ENCODE data around the gene EDDM3A. TPM values are rescaled to one million over a fixed set of nuclear protein-coding genes. Genes with fewer than 3 reads are reported as not detected.
"Not testable (repeated sequence)": the region's sequence is repeated elsewhere in the genome, so short reads cannot be mapped to it uniquely, and the experiment has no call there.

The EDDM3A gene
- total RNA-seq, 4 donors from 2014 or later = not detected

- Histone ChIP-seq H3K4me3 (no peak overlapping the region), H3K27me3 (no peaks in the 10 kb centered on the region), H3K36me3 (no peaks in the 10 kb centered on the region), H3K4me1 (no peaks in the 10 kb centered on the region), H3K27ac (no peak overlapping the region), H3K9me3 (peaks cover 0 to 18% (median 2%) of the 10 kb centered on the region in 4 donors)
- TF ChIP-seq CTCF (IDR thresholded peaks at IDR 0.05) (no peak), POLR2A (IDR thresholded peaks at IDR 0.05) (no peak), EP300 (IDR thresholded peaks at IDR 0.05) (no peak)
- 90 to 93% methylated on average over 5 of the region's 5 CpGs for WGBS, 2 donors
- no peak for DNase-seq (ENCODE audit: low spot score in 2 of 2)
These were observed 6.4 kb downstream of the EDDM3A start for GRCh38 chr14:20751963-20752562.

- Histone ChIP-seq H3K4me1 (no peaks in the 10 kb centered on the region), H3K36me3 (no peaks in the 10 kb centered on the region), H3K9me3 (peaks cover 0 to 18% (median 2%) of the 10 kb centered on the region in 4 donors), H3K4me3 (no peak overlapping the region), H3K27me3 (no peaks in the 10 kb centered on the region), H3K27ac (no peak overlapping the region)
- 89 to 90% methylated on average over 2 of the region's 2 CpGs for WGBS, 2 donors
- no peak for DNase-seq (ENCODE audit: low spot score in 2 of 2)
- TF ChIP-seq CTCF (IDR thresholded peaks at IDR 0.05) (no peak), EP300 (IDR thresholded peaks at IDR 0.05) (no peak), POLR2A (IDR thresholded peaks at IDR 0.05) (no peak)
These were observed 8.6 kb downstream of the EDDM3A start for GRCh38 chr14:20754308-20754707.

DNA sequence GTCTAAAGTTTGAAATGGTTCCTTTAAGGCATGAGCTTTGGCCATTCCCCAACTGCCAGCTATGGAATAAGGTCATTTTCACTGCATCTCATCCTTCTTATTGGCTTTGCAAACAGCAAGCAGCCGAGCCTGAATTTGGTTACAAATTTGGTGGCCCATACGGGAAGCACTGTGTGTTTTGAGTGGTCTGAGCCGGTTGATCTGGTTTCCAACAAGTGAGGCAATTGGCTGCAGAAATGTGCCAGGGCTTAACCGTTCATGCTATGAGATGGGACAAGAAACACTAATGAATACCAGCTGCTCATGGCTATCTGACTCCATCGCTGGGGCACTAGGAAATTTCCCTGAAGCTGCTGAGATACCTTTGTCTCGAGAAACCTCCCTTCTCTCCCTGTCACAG lies 9.3 kb downstream of the EDDM3A start:
- DNase-seq (ENCODE audit: low spot score in 2 of 2) = no peak
- TF ChIP-seq EP300 (IDR thresholded peaks at IDR 0.05) (no peak), CTCF (IDR thresholded peaks at IDR 0.05) (no peak), POLR2A (IDR thresholded peaks at IDR 0.05) (no peak)
- WGBS, 2 donors = 69 to 75% methylated on average over 6 of the region's 6 CpGs
- Histone ChIP-seq H3K4me3 (no peak overlapping the region), H3K36me3 (no peaks in the 10 kb centered on the region), H3K9me3 (peaks cover 0 to 18% (median 2%) of the 10 kb centered on the region in 4 donors), H3K4me1 (no peaks in the 10 kb centered on the region), H3K27ac (no peak overlapping the region), H3K27me3 (no peaks in the 10 kb centered on the region)

DNA sequence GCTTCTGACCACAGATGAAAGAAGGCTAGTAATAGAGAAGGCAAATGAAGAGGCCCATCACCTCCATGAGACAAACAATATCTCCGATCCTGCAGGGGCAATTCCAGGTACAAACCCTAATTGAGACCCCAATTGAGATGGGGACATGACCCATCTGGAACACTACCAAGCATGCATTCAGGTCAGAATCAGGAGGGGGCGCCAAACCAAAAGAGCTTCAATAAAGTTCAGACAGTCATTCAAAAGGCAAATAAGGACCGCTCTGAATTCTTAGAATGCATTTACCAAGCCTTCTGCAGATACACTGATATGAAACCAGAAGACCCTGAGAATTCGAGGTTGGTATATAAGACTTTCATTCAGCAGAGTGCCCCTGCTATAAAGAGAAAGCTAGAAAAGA lies 12.3 kb downstream of the EDDM3A start:
- TF ChIP-seq EP300 (IDR thresholded peaks at IDR 0.05) (no peak), POLR2A (IDR thresholded peaks at IDR 0.05) (no peak), CTCF (IDR thresholded peaks at IDR 0.05) (peak in 1 of 5 experiments; percentile 27)
- Histone ChIP-seq H3K36me3 (no peaks in the 10 kb centered on the region), H3K4me1 (no peaks in the 10 kb centered on the region), H3K27me3 (no peaks in the 10 kb centered on the region), H3K9me3 (peaks cover 0 to 3% (median 0%) of the 10 kb centered on the region in 4 donors), H3K27ac (no peak overlapping the region), H3K4me3 (no peak overlapping the region)
- peak in 1 of 2 donors; percentile 15 for DNase-seq (ENCODE audit: low spot score in 2 of 2)
- 57 to 68% methylated on average over 4 of the region's 4 CpGs for WGBS, 2 donors

DNA sequence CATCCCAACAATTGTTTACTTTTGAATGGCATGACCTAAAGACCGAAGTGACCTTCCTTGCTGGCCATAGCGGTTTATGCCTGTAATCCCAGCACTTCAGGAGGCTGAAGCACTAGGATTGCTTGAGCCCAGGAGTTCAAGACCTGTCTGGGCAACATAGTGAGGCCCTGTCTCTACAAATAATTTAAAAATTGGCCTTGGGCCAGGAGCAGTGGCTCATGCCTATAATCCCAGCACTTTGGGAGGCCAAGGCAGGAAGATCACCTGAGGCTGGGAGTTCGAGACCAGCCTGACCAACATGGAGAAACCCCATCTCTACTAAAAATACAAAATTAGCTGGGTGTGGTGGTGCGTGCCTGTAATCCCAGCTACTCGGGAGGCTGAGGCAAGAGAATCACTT lies 13.8 kb downstream of the EDDM3A start:
- not testable (repeated sequence) for H3K4me3 ChIP-seq; H3K27ac ChIP-seq; H3K36me3 ChIP-seq; H3K4me1 ChIP-seq; H3K9me3 ChIP-seq; DNase-seq (ENCODE audit: low spot score in 2 of 2); H3K27me3 ChIP-seq
- WGBS, 2 donors = 88 to 90% methylated on average over 5 of the region's 5 CpGs

GRCh38 chr14:20760950-20761349 lies 15.3 kb downstream of the EDDM3A start:
- H3K4me1 ChIP-seq = no peaks in the 10 kb centered on the region
- TF ChIP-seq CTCF (IDR thresholded peaks at IDR 0.05) (no peak), EP300 (IDR thresholded peaks at IDR 0.05) (no peak), POLR2A (IDR thresholded peaks at IDR 0.05) (no peak)
- H3K9me3 ChIP-seq = no peaks in the 10 kb centered on the region
- H3K27me3 ChIP-seq = no peaks in the 10 kb centered on the region
- H3K4me3 ChIP-seq = no peak overlapping the region
- no peak for DNase-seq (ENCODE audit: low spot score in 2 of 2)
- no peak overlapping the region for H3K27ac ChIP-seq
- no peaks in the 10 kb centered on the region for H3K36me3 ChIP-seq

Measured in tibial nerve (tissue), 4 donors.